ENCODE results near the gene SF3B1.

DNA sequence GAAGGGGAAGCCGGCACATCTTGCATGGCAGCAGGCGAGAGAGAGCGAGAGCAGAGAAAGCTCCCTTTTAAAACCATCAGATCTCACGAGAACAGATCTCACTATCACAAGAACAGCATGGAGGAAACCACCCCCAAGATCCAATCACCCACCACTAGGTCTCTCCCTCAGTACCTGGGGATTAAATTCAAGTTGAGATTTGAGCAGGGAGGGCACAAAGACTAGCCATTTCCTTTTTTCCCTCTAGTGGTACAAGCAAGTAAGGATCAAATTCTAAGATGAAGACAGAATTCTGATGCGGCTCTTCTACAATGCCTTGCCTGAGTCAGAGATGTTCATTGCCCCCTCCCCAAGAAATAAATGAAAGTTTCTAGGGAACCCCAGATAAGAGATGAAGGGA, 78.7 kb downstream of the SF3B1 start:
- TF ChIP-seq POLR2AphosphoS5 (IDR thresholded peaks at IDR 0.05; ENCODE audit: low read depth, low read length) (no peak), POLR2A (IDR thresholded peaks at IDR 0.05; ENCODE audit: low read depth, low read length) (no peak), SPI1 (IDR thresholded peaks at IDR 0.05; ENCODE audit: low read depth, low read length) (no peak), TAF1 (IDR thresholded peaks at IDR 0.05; ENCODE audit: low read depth, low read length) (no peak), POU2F2 (IDR thresholded peaks at IDR 0.05; ENCODE audit: low read depth, low read length) (no peak), PAX5 (IDR thresholded peaks at IDR 0.05; ENCODE audit: insufficient read depth, low read length, severe bottlenecking) (no peak)

Data from GM12891 (cell line).